HepG2 (cell line): ENCODE data around the gene C20orf204. TPM values are rescaled to one million over a fixed set of nuclear protein-coding genes. Genes with fewer than 3 reads are reported as not detected.

Experiments used
- BCLAF1 ChIP-seq: fragments of 450-650 bp; IDR thresholded peaks from 2 replicates; pipeline ENCODE4 v1.6.1; 2017; ENCODE audit warnings: mild to moderate bottlenecking
- CBX5 ChIP-seq: sonication (generic); formaldehyde crosslinking; IDR thresholded peaks from 2 replicates; pipeline ENCODE4 v1.4.0; 2020; ENCODE audit warnings: missing genetic modification reagents, borderline replicate concordance
- FOXC1 ChIP-seq: sonication (generic); formaldehyde crosslinking; IDR thresholded peaks from 2 replicates; pipeline ENCODE4 v1.8.0; 2022; ENCODE audit warnings: mild to moderate bottlenecking, missing genetic modification reagents, borderline replicate concordance
- FOXO4 ChIP-seq: sonication (generic); formaldehyde crosslinking; conservative IDR thresholded peaks from 2 replicates; pipeline ENCODE4 v1.8.1; 2023; ENCODE audit warnings: missing genetic modification reagents
- GLI4 ChIP-seq: sonication (generic); formaldehyde crosslinking; IDR thresholded peaks from 2 replicates; pipeline ENCODE4 v1.5.1; 2020; ENCODE audit warnings: missing genetic modification reagents, mild to moderate bottlenecking, moderate library complexity, borderline replicate concordance
- HINFP ChIP-seq: sonication (generic); formaldehyde crosslinking; IDR thresholded peaks from 2 replicates; pipeline ENCODE4 v1.4.0; 2020; ENCODE audit warnings: low read depth, mild to moderate bottlenecking, missing genetic modification reagents
- HNF4G ChIP-seq, 2 experiments: sonication (generic) in 1 of 2; formaldehyde crosslinking in 1 of 2; IDR thresholded peaks; 2 replicates each; pipeline versions ENCODE4 v1.4.0 to v1.6.1; 2011 to 2020; ENCODE audit warnings: borderline replicate concordance in 2 of 2, low read depth in 2 of 2, mild to moderate bottlenecking in 2 of 2, low read length in 1 of 2, missing genetic modification reagents in 1 of 2, moderate library complexity in 1 of 2
- HNRNPL ChIP-seq: fragments of 200-400 bp; formaldehyde crosslinking; IDR thresholded peaks from 2 replicates; pipeline ENCODE4 v1.6.1; 2017; ENCODE audit warnings: mild to moderate bottlenecking, low read depth, low read length
- MLXIP ChIP-seq: sonication (generic); formaldehyde crosslinking; IDR thresholded peaks from 2 replicates; pipeline ENCODE4 v1.9.0; 2021; ENCODE audit warnings: missing genetic modification reagents, borderline replicate concordance
- NBN ChIP-seq: fragments of 450-650 bp; conservative IDR thresholded peaks from 2 replicates; pipeline ENCODE4 v1.6.1; 2017
- RAD51 ChIP-seq: fragments of 450-650 bp; IDR thresholded peaks from 2 replicates; pipeline ENCODE4 v1.6.1; 2016; ENCODE audit warnings: borderline replicate concordance
- SMARCC2 ChIP-seq: fragments of 450-650 bp; IDR thresholded peaks from 2 replicates; pipeline ENCODE4 v1.6.1; 2017; ENCODE audit warnings: antibody characterized with exemption, mild to moderate bottlenecking
- ZBTB25 ChIP-seq: IDR thresholded peaks from 2 replicates; pipeline ENCODE4 v1.6.1; 2018; ENCODE audit warnings: missing genetic modification reagents
- ZNF253 ChIP-seq: sonication (generic); formaldehyde crosslinking; IDR thresholded peaks from 2 replicates; pipeline ENCODE4 v1.8.0; 2022; ENCODE audit warnings: mild to moderate bottlenecking, missing genetic modification reagents, borderline replicate concordance
- ZNF770 ChIP-seq: sonication (generic); formaldehyde crosslinking; IDR thresholded peaks from 2 replicates; pipeline ENCODE4 v1.5.0; 2020; ENCODE audit warnings: mild to moderate bottlenecking, missing genetic modification reagents
- polyA plus RNA-seq, 8 experiments: library from polyadenylated mRNA; depleted of rRNA in 3 of 8; stranded (reverse) in 7 of 8; unstranded in 1 of 8; fragments of >200 nt; fragmentation: Illumina TruSeq in 4 of 8; extraction: Trizol in 4 of 8; gene quantifications; 2 replicates each; pipeline versions ENCODE4 v1.2.1 to v1.2.3, GENCODE V29; 2011 to 2016; ENCODE audit warnings: low read depth in 4 of 8, missing spikeins in 1 of 8, mixed read lengths in 1 of 8; ENCODE audit not compliant: insufficient read depth in 1 of 8
- total RNA-seq, 5 experiments: library from RNA; depleted of rRNA; stranded (reverse); fragments of >200 nt; fragmentation: Illumina TruSeq; extraction: Trizol; gene quantifications; 2 replicates each; pipeline ENCODE4 v1.2.3, GENCODE V29; 2016; ENCODE audit warnings: low read depth in 1 of 5

Gene C20orf204
- total and polyA plus RNA-seq, 2 of the 13 experiments (the other 11 are each of a cell fraction or from before 2014, with no cell fraction given), result 22.1 to 80.0 TPM

GRCh38 chr20:64055893-64056638 lies 20.1 kb downstream of the C20orf204 start (continued):
- TF ChIP-seq FOXO4 (0 out of 2 replicates have a peak, but pooled peaks have one; percentile 84), MLXIP (CRISPR knock-in tag) (peak; percentile 80), FOXC1 (peak; percentile 32; the same call in 1 of the 2 replicates), HNRNPL (peak; percentile 81), GLI4 (CRISPR knock-in tag) (no peak; the same call in 1 of the 2 replicates), HINFP (CRISPR knock-in tag) (no peak), ZNF770 (peak; percentile 23), HNF4G (IDR thresholded peaks at IDR 0.05; ENCODE audit: borderline replicate concordance, low read depth, low read length) (peak; percentile 24; the same call in 1 of the 2 replicates), HNF4G (CRISPR knock-in tag; IDR thresholded peaks at IDR 0.05; ENCODE audit: borderline replicate concordance, low read depth) (peak; percentile 54; the same call in 1 of the 2 replicates), RAD51 (no peak), ZNF253 (CRISPR knock-in tag) (0 out of 2 replicates have a peak, but pooled peaks have one; percentile 60), NBN (no peak), CBX5 (CRISPR knock-in tag) (peak; percentile 92), ZBTB25 (CRISPR knock-in tag) (peak; percentile 82; the same call in 1 of the 2 replicates), SMARCC2 (no peak), BCLAF1 (no peak)
